ENCODE measurements around the gene FAM222A. TPM values are rescaled to one million over a fixed set of nuclear protein-coding genes. Genes with fewer than 3 reads are reported as not detected.

FAM222A gene
- total RNA-seq, 2 donors from 2014 or later = 1.3 to 2.0 TPM

GRCh38 chr12:109709401-109709991 is 4.1 kb upstream of the FAM222A start:
- Mint-ChIP-seq H3K4me1 (no peaks in the 10 kb centered on the region), H3K4me3 (no peak overlapping the region), H3K27ac (no peak overlapping the region), H3K36me3 (ENCODE audit: low read depth) (no peaks in the 10 kb centered on the region), H3K27me3 (peaks cover 32% of the 10 kb centered on the region)
- DNase-seq (no peak), ATAC-seq (no peak)
- no peaks in the 10 kb centered on the region for H3K9me3 ChIP-seq (ENCODE audit: control insufficient read depth, low read length, poor library complexity, severe bottlenecking)

GRCh38 chr12:109710205-109710746 is 3.3 kb upstream of the FAM222A start:
- H3K4me3 Mint-ChIP-seq = no peak overlapping the region
- no peaks in the 10 kb centered on the region for H3K4me1 Mint-ChIP-seq
- DNase-seq (no peak), ATAC-seq (no peak)
- H3K36me3 Mint-ChIP-seq (ENCODE audit: low read depth) = no peaks in the 10 kb centered on the region
- H3K27me3 Mint-ChIP-seq = peaks cover 33% of the 10 kb centered on the region
- H3K27ac Mint-ChIP-seq = no peak overlapping the region
- no peaks in the 10 kb centered on the region for H3K9me3 ChIP-seq (ENCODE audit: control insufficient read depth, low read length, poor library complexity, severe bottlenecking)

GRCh38 chr12:109710747-109711595 is 2.7 kb upstream of the FAM222A start:
- H3K27me3 Mint-ChIP-seq = peaks cover 40% of the 10 kb centered on the region
- no peaks in the 10 kb centered on the region for H3K36me3 Mint-ChIP-seq (ENCODE audit: low read depth)
- H3K4me3 Mint-ChIP-seq = no peak overlapping the region
- H3K4me1 Mint-ChIP-seq = no peaks in the 10 kb centered on the region
- H3K9me3 ChIP-seq (ENCODE audit: control insufficient read depth, low read length, poor library complexity, severe bottlenecking) = no peaks in the 10 kb centered on the region
- H3K27ac Mint-ChIP-seq = no peak overlapping the region
- ATAC-seq = no peak
- no peak for DNase-seq

GRCh38 chr12:109711596-109712461 is 1.8 kb upstream of the FAM222A start:
- no peaks in the 10 kb centered on the region for H3K36me3 Mint-ChIP-seq (ENCODE audit: low read depth)
- ATAC-seq (no peak), DNase-seq (no peak)
- no peak overlapping the region for H3K27ac Mint-ChIP-seq
- H3K4me3 Mint-ChIP-seq = no peak overlapping the region
- H3K27me3 Mint-ChIP-seq = peaks cover 36% of the 10 kb centered on the region
- H3K9me3 ChIP-seq (ENCODE audit: control insufficient read depth, low read length, poor library complexity, severe bottlenecking) = no peaks in the 10 kb centered on the region
- H3K4me1 Mint-ChIP-seq = no peaks in the 10 kb centered on the region

GRCh38 chr12:109714141-109714912 is 702 bp downstream of the FAM222A start:
- ATAC-seq = peak; percentile 18
- DNase-seq = peak; percentile 28 to 40 (median 38)
- no peaks in the 10 kb centered on the region for H3K9me3 ChIP-seq (ENCODE audit: control insufficient read depth, low read length, poor library complexity, severe bottlenecking)
- Mint-ChIP-seq H3K4me3 (peak overlapping the region; percentile 78), H3K27ac (no peak overlapping the region), H3K4me1 (no peaks in the 10 kb centered on the region), H3K27me3 (peaks cover 46% of the 10 kb centered on the region), H3K36me3 (ENCODE audit: low read depth) (no peaks in the 10 kb centered on the region)

GRCh38 chr12:109714913-109715244 is 1.3 kb downstream of the FAM222A start:
- H3K4me3 Mint-ChIP-seq = peak overlapping the region; percentile 59
- no peak for DNase-seq
- H3K36me3 Mint-ChIP-seq (ENCODE audit: low read depth) = no peaks in the 10 kb centered on the region
- no peak overlapping the region for H3K27ac Mint-ChIP-seq
- peaks cover 46% of the 10 kb centered on the region for H3K27me3 Mint-ChIP-seq
- ATAC-seq = no peak
- peaks cover 2% of the 10 kb centered on the region for H3K4me1 Mint-ChIP-seq
- no peaks in the 10 kb centered on the region for H3K9me3 ChIP-seq (ENCODE audit: control insufficient read depth, low read length, poor library complexity, severe bottlenecking)

GRCh38 chr12:109715310-109716091 is 1.9 kb downstream of the FAM222A start:
- ATAC-seq = no peak
- Mint-ChIP-seq H3K36me3 (ENCODE audit: low read depth) (no peaks in the 10 kb centered on the region), H3K27ac (no peak overlapping the region), H3K4me1 (peaks cover 2% of the 10 kb centered on the region), H3K4me3 (no peak overlapping the region), H3K27me3 (peaks cover 41% of the 10 kb centered on the region)
- H3K9me3 ChIP-seq (ENCODE audit: control insufficient read depth, low read length, poor library complexity, severe bottlenecking) = no peaks in the 10 kb centered on the region
- DNase-seq = no peak

GRCh38 chr12:109716092-109716479 is 2.5 kb downstream of the FAM222A start:
- Mint-ChIP-seq H3K4me3 (no peak overlapping the region), H3K4me1 (peaks cover 2% of the 10 kb centered on the region), H3K27ac (no peak overlapping the region), H3K27me3 (peaks cover 35% of the 10 kb centered on the region), H3K36me3 (ENCODE audit: low read depth) (no peaks in the 10 kb centered on the region)
- no peaks in the 10 kb centered on the region for H3K9me3 ChIP-seq (ENCODE audit: control insufficient read depth, low read length, poor library complexity, severe bottlenecking)
- ATAC-seq (no peak), DNase-seq (no peak)

GRCh38 chr12:109716512-109717389 is 3.1 kb downstream of the FAM222A start:
- H3K9me3 ChIP-seq (ENCODE audit: control insufficient read depth, low read length, poor library complexity, severe bottlenecking) = no peaks in the 10 kb centered on the region
- no peak for ATAC-seq
- Mint-ChIP-seq H3K4me1 (peaks cover 2% of the 10 kb centered on the region), H3K36me3 (ENCODE audit: low read depth) (no peaks in the 10 kb centered on the region), H3K27me3 (peaks cover 33% of the 10 kb centered on the region), H3K4me3 (no peak overlapping the region), H3K27ac (no peak overlapping the region)
- no peak for DNase-seq

- H3K9me3 ChIP-seq (ENCODE audit: control insufficient read depth, low read length, poor library complexity, severe bottlenecking) = no peaks in the 10 kb centered on the region
- H3K4me3 Mint-ChIP-seq = no peak overlapping the region
- peaks cover 2% of the 10 kb centered on the region for H3K4me1 Mint-ChIP-seq
- no peak overlapping the region for H3K27ac Mint-ChIP-seq
- H3K27me3 Mint-ChIP-seq = peaks cover 33% of the 10 kb centered on the region
- ATAC-seq (no peak), DNase-seq (no peak)
- no peaks in the 10 kb centered on the region for H3K36me3 Mint-ChIP-seq (ENCODE audit: low read depth)
Measured at GRCh38 chr12:109717390-109718357, 4.0 kb downstream of the FAM222A start.
